NCI-H128 (cell line): ENCODE data around the gene DTX4.

Experiments used
- DNase-seq: peaks from one replicate; lab custom pipeline; 2025; ENCODE audit not compliant: unreplicated experiment; lab: John Stamatoyannopoulos, UW

Gene DTX4

GRCh38 chr11:59189986-59190385 lies 18.1 kb downstream of the DTX4 start:
- DNase-seq: no peak

- DNase-seq: no peak
Observed at GRCh38 chr11:59191095-59191494, 19.2 kb downstream of the DTX4 start.

GRCh38 chr11:59191890-59192289 lies 20.0 kb downstream of the DTX4 start:
- DNase-seq: no peak

- DNase-seq: no peak
Observed at GRCh38 chr11:59192446-59193020, 20.6 kb downstream of the DTX4 start.

- no peak for DNase-seq
Observed at GRCh38 chr11:59193587-59194130, 21.7 kb downstream of the DTX4 start.

GRCh38 chr11:59195586-59195985 lies 23.7 kb downstream of the DTX4 start:
- no peak for DNase-seq

GRCh38 chr11:59196777-59197176 lies 24.8 kb downstream of the DTX4 start:
- no peak for DNase-seq

- DNase-seq: no peak
Observed at GRCh38 chr11:59197991-59198390, 26.1 kb downstream of the DTX4 start.

GRCh38 chr11:59198726-59199125 lies 26.8 kb downstream of the DTX4 start:
- DNase-seq: no peak

- DNase-seq: no peak
Observed at GRCh38 chr11:59199546-59200422, 27.9 kb downstream of the DTX4 start.

- no peak for DNase-seq
Observed at GRCh38 chr11:59200423-59200746, 28.5 kb downstream of the DTX4 start.

GRCh38 chr11:59201353-59201752 lies 29.4 kb downstream of the DTX4 start:
- DNase-seq: no peak

GRCh38 chr11:59204746-59205145 lies 32.8 kb downstream of the DTX4 start:
- no peak for DNase-seq

GRCh38 chr11:59205648-59206047 lies 33.7 kb downstream of the DTX4 start:
- no peak for DNase-seq

GRCh38 chr11:59206635-59207034 lies 34.7 kb downstream of the DTX4 start:
- no peak for DNase-seq

GRCh38 chr11:59207988-59208451 lies 36.1 kb downstream of the DTX4 start:
- DNase-seq: no peak

GRCh38 chr11:59208956-59209355 lies 37.0 kb downstream of the DTX4 start:
- no peak for DNase-seq

- DNase-seq: no peak
Observed at GRCh38 chr11:59212222-59212621, 40.3 kb downstream of the DTX4 start.

- DNase-seq: no peak
Observed at GRCh38 chr11:59212744-59213631, 41.1 kb downstream of the DTX4 start, which contains the start of gene MPEG1. Gene MPEG1 (minus strand): TSS chr11:59212927. CDS start chr11:59212865, 62 bp downstream.

- no peak for DNase-seq
Observed at GRCh38 chr11:59214141-59214893, 42.4 kb downstream of the DTX4 start.
